ENCODE measurements around the gene ZNF701.
"Not testable (repeated sequence)": the region's sequence is repeated elsewhere in the genome, so short reads cannot be mapped to it uniquely, and the experiment has no call there.

Gene ZNF701

GRCh38 chr19:52542984-52543664 is 27.0 kb upstream of the ZNF701 start:
- DNase-seq (ENCODE audit: extremely low spot score): no peak
- TF ChIP-seq BHLHE40 (IDR thresholded peaks at IDR 0.05; ENCODE audit: borderline replicate concordance) (no peak), CTBP1 (IDR thresholded peaks at IDR 0.05; ENCODE audit: borderline replicate concordance) (no peak), TARDBP (IDR thresholded peaks at IDR 0.05) (no peak), L3MBTL2 (conservative IDR thresholded peaks at IDR 0.05) (no peak), NFRKB (IDR thresholded peaks at IDR 0.05) (no peak), FOXK2 (IDR thresholded peaks at IDR 0.05) (no peak), HDGF (IDR thresholded peaks at IDR 0.05; ENCODE audit: borderline replicate concordance) (no peak), FOXA1 (IDR thresholded peaks at IDR 0.05) (no peak), ARNT (IDR thresholded peaks at IDR 0.05) (no peak), SP1 (IDR thresholded peaks at IDR 0.05) (no peak), SUZ12 (IDR thresholded peaks at IDR 0.05) (no peak)
- TF ChIP-seq, protein P1, sequence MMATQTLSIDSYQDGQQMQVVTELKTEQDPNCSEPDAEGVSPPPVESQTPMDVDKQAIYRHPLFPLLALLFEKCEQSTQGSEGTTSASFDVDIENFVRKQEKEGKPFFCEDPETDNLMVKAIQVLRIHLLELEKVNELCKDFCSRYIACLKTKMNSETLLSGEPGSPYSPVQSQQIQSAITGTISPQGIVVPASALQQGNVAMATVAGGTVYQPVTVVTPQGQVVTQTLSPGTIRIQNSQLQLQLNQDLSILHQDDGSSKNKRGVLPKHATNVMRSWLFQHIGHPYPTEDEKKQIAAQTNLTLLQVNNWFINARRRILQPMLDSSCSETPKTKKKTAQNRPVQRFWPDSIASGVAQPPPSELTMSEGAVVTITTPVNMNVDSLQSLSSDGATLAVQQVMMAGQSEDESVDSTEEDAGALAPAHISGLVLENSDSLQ (IDR thresholded peaks at IDR 0.05): no peak
- POLR2A ChIA-PET: no interaction called here
- CTCF ChIA-PET: no interaction called here

GRCh38 chr19:52554216-52554971 is 15.7 kb upstream of the ZNF701 start:
- TF ChIP-seq ARNT (IDR thresholded peaks at IDR 0.05) (no peak), HDGF (IDR thresholded peaks at IDR 0.05; ENCODE audit: borderline replicate concordance) (no peak), LEF1 (IDR thresholded peaks at IDR 0.05; ENCODE audit: borderline replicate concordance) (no peak), FOXK2 (IDR thresholded peaks at IDR 0.05) (no peak), CTBP1 (IDR thresholded peaks at IDR 0.05; ENCODE audit: borderline replicate concordance) (no peak), FOXA1 (IDR thresholded peaks at IDR 0.05) (no peak)
- TF ChIP-seq, protein P1 (IDR thresholded peaks at IDR 0.05): no peak
- ChIA-PET POLR2A (no interaction called here), CTCF (no interaction called here)
- no peak for DNase-seq (ENCODE audit: extremely low spot score)

- ChIA-PET POLR2A (no interaction called here), CTCF (no interaction called here)
- no peak for DNase-seq (ENCODE audit: extremely low spot score)
- TF ChIP-seq L3MBTL2 (conservative IDR thresholded peaks at IDR 0.05): no peak
These were observed 12.7 kb upstream of the ZNF701 start for GRCh38 chr19:52557231-52557995.

- POLR2A ChIA-PET; DNase-seq (ENCODE audit: extremely low spot score); CTCF ChIA-PET: not testable (repeated sequence)
These were observed 11.2 kb upstream of the ZNF701 start for GRCh38 chr19:52558732-52559445.

DNA sequence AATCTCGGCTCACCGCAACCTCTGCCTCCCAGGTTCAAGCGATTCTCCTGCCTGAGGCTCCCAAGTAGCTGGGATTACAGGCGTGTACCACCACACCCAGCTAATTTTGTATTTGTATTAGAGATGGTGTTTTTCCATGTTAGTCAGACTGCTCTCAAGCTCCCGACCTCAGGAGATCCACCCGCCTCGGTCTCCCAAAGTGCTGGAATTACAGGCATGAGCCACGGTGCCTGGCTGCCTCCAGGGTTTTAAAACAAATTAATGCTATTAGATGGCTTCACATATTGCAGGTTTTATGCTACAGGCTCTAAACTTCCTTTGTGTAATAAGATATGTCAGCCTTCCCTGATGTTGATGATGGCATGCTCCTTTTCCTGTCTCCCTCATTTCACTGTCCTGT is 8.5 kb upstream of the ZNF701 start:
- CTCF ChIA-PET; POLR2A ChIA-PET; DNase-seq (ENCODE audit: extremely low spot score): not testable (repeated sequence)

DNA sequence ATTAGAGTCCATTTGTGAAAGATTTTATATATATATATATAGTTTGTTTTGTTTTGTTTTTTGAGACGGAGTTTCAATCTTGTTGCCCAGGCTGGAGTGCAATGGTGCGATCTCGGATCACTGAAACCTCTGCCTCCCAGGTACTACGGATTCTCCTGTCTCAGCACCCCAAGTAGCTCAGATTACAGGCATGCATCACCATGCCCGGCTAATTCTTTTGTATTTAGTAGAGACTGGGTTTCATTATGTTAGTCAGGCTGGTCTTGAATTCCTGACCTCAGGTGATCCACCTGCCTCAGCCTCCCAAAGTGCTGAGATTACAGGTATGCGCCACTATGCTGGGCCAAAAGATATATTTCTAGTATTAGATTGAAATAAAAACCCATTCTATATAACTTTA is 4.0 kb upstream of the ZNF701 start:
- DNase-seq (ENCODE audit: extremely low spot score): no peak
- CTCF ChIA-PET: no interaction called here
- TF ChIP-seq FOXM1 (IDR thresholded peaks at IDR 0.05; ENCODE audit: borderline replicate concordance): no peak
- no peak for TF ChIP-seq LEF1 (IDR thresholded peaks at IDR 0.05; ENCODE audit: borderline replicate concordance)
- no peak for TF ChIP-seq NFRKB (IDR thresholded peaks at IDR 0.05)
- TF ChIP-seq, protein P1 (IDR thresholded peaks at IDR 0.05): no peak
- no peak for TF ChIP-seq ELF4 (IDR thresholded peaks at IDR 0.05)
- POLR2A ChIA-PET: no interaction called here

GRCh38 chr19:52566588-52566987 is 3.5 kb upstream of the ZNF701 start:
- no peak for DNase-seq (ENCODE audit: extremely low spot score)
- TF ChIP-seq FOXA1 (IDR thresholded peaks at IDR 0.05) (no peak), FOXM1 (IDR thresholded peaks at IDR 0.05; ENCODE audit: borderline replicate concordance) (no peak), NFRKB (IDR thresholded peaks at IDR 0.05) (no peak), ARNT (IDR thresholded peaks at IDR 0.05) (no peak), TARDBP (IDR thresholded peaks at IDR 0.05) (no peak), SUZ12 (IDR thresholded peaks at IDR 0.05) (no peak), LEF1 (IDR thresholded peaks at IDR 0.05; ENCODE audit: borderline replicate concordance) (no peak), SP1 (IDR thresholded peaks at IDR 0.05) (no peak), L3MBTL2 (conservative IDR thresholded peaks at IDR 0.05) (no peak), ZNF384 (IDR thresholded peaks at IDR 0.05) (no peak), BHLHE40 (IDR thresholded peaks at IDR 0.05; ENCODE audit: borderline replicate concordance) (no peak), CTBP1 (IDR thresholded peaks at IDR 0.05; ENCODE audit: borderline replicate concordance) (no peak), FOXK2 (IDR thresholded peaks at IDR 0.05) (no peak), HDGF (IDR thresholded peaks at IDR 0.05; ENCODE audit: borderline replicate concordance) (no peak), ELF4 (IDR thresholded peaks at IDR 0.05) (no peak)
- TF ChIP-seq, protein P1 (IDR thresholded peaks at IDR 0.05): no peak
- ChIA-PET CTCF (no interaction called here), POLR2A (no interaction called here)

Measured in HEK293T (cell line).